ENCODE data around the gene UBQLN2.
"Not testable (repeated sequence)": the region's sequence is repeated elsewhere in the genome, so short reads cannot be mapped to it uniquely, and the experiment has no call there.

UBQLN2 gene

DNA sequence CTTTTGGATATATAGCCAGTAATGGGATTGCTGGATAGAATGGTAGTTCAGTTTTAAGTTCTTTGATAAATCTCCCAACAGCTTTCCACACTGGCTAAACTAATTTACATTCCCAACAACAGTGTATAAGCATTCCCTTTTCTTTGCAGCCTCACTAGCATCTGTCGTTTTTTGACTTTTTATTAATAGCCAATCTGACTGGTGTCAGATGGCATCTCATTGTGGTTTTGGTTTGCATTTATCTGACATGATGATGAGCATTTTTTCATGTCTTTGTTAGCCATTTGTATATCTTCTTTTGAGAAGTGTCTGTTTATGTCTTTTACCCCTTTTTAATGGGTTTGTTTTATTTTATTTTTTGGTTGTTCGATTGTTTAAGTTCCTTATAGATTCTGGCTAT is 13.3 kb downstream of the UBQLN2 start:
- Mint-ChIP-seq H3K4me3 (no peak overlapping the region), H3K9me3 (no peaks in the 10 kb centered on the region), H3K4me1 (ENCODE audit: low read depth in 2 of 2) (peaks cover 19 to 21% of the 10 kb centered on the region in 2 donors), H3K27ac (no peak overlapping the region), H3K27me3 (no peaks in the 10 kb centered on the region), H3K36me3 (ENCODE audit: insufficient read depth) (peaks cover 6% of the 10 kb centered on the region)
- ATAC-seq (replicated peaks) (no peak), DNase-seq (no peak)

DNA sequence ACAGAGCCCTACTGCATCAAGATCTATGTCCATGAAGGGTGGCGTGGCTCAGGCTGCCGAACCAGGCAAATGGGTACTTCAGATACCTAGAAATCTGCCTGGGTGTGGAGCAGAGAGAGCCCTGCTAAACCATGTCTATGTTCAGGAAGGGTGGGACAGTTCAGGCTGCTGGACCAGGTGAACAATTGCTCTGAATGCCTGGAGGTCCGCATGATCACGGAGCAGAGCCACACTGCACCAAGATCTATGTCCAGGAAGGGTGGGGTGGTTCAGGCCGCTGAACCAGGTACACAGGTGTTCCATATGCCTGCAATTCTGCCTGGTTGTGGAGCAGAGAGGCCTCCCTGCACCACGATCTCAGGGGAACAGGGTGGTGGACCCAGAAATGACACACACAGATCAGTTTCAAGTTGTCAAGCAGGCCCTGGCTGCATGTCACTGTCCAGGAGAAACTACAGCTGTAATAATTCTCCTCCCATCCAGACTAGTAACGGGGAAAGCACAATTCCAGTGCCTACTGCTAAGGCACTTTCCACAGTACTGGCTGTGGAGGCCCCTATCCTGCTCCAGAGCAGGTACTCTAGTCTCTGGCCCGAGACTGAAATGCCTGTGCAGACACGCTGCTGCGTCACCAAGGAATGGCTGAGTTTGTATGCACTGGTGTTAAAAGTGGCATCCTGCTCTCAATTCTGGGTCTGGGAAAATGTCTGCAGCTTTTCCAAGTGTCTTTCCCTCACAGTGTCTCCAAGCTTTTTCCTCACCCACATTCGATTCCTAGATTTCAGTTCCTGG is 25.2 kb downstream of the UBQLN2 start:
- Mint-ChIP-seq H3K27ac (peak overlapping the region; percentile 10 to 38), H3K27me3 (no peaks in the 10 kb centered on the region), H3K4me3 (no peak overlapping the region), H3K36me3 (ENCODE audit: insufficient read depth) (no peaks in the 10 kb centered on the region), H3K4me1 (ENCODE audit: low read depth in 2 of 2) (peaks cover 9 to 20% of the 10 kb centered on the region in 2 donors), H3K9me3 (no peaks in the 10 kb centered on the region)
- DNase-seq (no peak), ATAC-seq (replicated peaks) (no peak)

DNA sequence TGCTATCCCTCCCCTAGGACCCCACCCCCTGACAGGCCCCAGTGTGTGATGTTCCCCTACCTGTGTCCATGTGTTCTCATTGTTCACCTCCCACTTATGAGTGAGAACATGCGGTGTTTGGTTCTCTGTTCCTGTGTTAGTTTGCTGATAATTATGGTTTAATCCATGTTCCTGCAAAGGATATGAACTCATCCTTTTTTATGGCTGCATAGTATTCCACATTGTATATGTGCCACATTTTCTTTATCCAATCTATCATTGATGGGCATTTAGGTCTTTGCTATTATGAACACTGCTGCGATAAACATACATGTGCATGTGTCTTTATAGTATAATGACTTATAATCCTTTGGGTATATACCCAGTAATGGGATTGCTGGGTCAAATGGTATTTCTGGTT is 28.4 kb downstream of the UBQLN2 start:
- H3K4me1 Mint-ChIP-seq (ENCODE audit: low read depth in 2 of 2) = peaks cover 9 to 15% of the 10 kb centered on the region in 2 donors
- not testable (repeated sequence) for H3K36me3 Mint-ChIP-seq (ENCODE audit: insufficient read depth); H3K4me3 Mint-ChIP-seq; H3K27ac Mint-ChIP-seq; H3K27me3 Mint-ChIP-seq; ATAC-seq (replicated peaks); H3K9me3 Mint-ChIP-seq; DNase-seq

DNA sequence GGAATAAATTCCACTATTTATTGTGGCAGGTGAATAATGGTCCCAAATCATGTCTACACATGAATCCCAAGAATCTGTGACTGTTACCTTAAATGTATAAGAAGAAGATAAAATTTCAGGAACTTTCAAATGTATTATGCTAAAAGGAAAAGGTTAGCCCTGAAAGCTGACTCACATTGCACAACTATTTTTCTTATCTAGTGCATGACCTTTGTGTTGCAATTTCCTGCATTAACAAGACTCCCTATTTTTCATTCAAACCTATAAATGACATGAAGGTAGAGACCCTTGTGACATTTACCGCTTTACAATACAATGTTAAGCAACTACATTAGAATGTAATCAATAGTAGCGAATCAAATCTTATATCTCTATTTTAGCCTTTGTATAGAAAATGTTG is 36.7 kb downstream of the UBQLN2 start:
- no peak overlapping the region for H3K4me3 Mint-ChIP-seq
- no peaks in the 10 kb centered on the region for H3K9me3 Mint-ChIP-seq
- DNase-seq (no peak), ATAC-seq (replicated peaks) (no peak)
- H3K36me3 Mint-ChIP-seq (ENCODE audit: insufficient read depth) = peaks cover 3% of the 10 kb centered on the region
- H3K27me3 Mint-ChIP-seq = no peaks in the 10 kb centered on the region
- H3K27ac Mint-ChIP-seq = no peak overlapping the region
- peaks cover 0 to 4% of the 10 kb centered on the region in 2 donors for H3K4me1 Mint-ChIP-seq (ENCODE audit: low read depth in 2 of 2)

DNA sequence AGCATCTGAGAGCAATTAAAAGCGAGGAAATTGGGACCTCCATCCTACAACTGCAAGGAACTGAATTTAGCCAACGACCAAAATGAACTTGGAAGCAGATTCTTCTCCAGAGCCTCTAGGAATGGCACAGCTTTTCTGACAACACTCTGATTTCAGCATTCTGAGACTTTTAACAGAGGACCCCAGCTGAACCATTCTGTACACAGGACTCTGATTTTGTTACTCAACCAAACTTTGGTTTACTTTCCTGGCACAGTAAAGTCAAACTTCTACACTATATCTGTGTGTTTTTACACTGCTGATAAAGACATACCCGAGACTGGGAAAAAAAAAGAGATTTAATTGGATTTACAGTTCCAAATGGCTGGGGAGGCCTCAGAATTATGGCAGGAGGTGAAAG is 37.6 kb downstream of the UBQLN2 start:
- DNase-seq (no peak), ATAC-seq (replicated peaks) (no peak)
- H3K9me3 Mint-ChIP-seq = peaks cover 0 to under 1% of the 10 kb centered on the region in 2 donors
- peaks cover 3% of the 10 kb centered on the region for H3K36me3 Mint-ChIP-seq (ENCODE audit: insufficient read depth)
- H3K4me1 Mint-ChIP-seq (ENCODE audit: low read depth in 2 of 2) = no peaks in the 10 kb centered on the region
- no peak overlapping the region for H3K4me3 Mint-ChIP-seq
- H3K27ac Mint-ChIP-seq = no peak overlapping the region
- H3K27me3 Mint-ChIP-seq = no peaks in the 10 kb centered on the region

DNA sequence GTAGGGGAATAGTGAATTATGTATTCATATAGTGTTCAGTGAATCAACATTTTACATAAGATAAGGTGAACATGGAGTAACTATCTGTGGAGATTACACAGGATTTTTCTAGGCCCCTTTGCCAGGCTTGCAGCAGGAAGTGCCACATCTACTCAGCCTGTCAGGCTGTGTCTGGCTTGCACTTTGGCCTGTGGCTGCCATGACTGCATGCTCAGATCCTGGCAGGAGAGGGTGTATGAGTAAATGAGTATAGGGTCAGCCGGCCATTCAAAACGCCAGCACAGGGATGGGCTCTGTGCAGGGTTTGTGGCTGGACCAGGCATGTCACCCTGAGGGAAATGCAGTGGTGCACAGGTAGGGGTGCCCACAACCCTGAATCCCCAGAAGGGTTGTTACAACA is 51.9 kb downstream of the UBQLN2 start:
- H3K9me3 Mint-ChIP-seq = peaks cover 0 to 8% of the 10 kb centered on the region in 2 donors
- no peaks in the 10 kb centered on the region for H3K27me3 Mint-ChIP-seq
- no peak for ATAC-seq (replicated peaks)
- DNase-seq = no peak
- no peaks in the 10 kb centered on the region for H3K36me3 Mint-ChIP-seq (ENCODE audit: insufficient read depth)
- peaks cover 0 to 3% of the 10 kb centered on the region in 2 donors for H3K4me1 Mint-ChIP-seq (ENCODE audit: low read depth in 2 of 2)
- H3K4me3 Mint-ChIP-seq = no peak overlapping the region
- H3K27ac Mint-ChIP-seq = no peak overlapping the region
